Esophagus squamous epithelium (tissue), 5 donors: ENCODE data around the gene PIMREG. TPM values are rescaled to one million over a fixed set of nuclear protein-coding genes. Genes with fewer than 3 reads are reported as not detected.

ENCODE experiments used
- DNase-seq: peaks from one replicate; lab custom pipeline; 2025; lab: John Stamatoyannopoulos, UW
- H3K27ac ChIP-seq, 4 donors: fragments of 200-600 bp; sonication (generic); one replicate each; pipeline ENCODE4 v1.5.1; 2016 to 2019; ENCODE audit warnings: mild to moderate bottlenecking in 1 of 4
- H3K27me3 ChIP-seq, 4 donors: fragments of 200-600 bp; sonication (generic); 1 replicate in 3 of 4; 2 replicates in 1 of 4; pipeline versions ENCODE4 v1.5.1 to v1.6.0; 2017 to 2021; ENCODE audit warnings: antibody characterized with exemption in 1 of 4
- H3K36me3 ChIP-seq, 3 donors: fragments of 200-600 bp; sonication (generic); one replicate each; pipeline ENCODE4 v1.5.1; 2016 to 2019
- H3K4me1 ChIP-seq, 3 donors: fragments of 200-600 bp; sonication (generic); one replicate each; pipeline ENCODE4 v1.5.1; 2017 to 2019
- H3K4me3 ChIP-seq, 4 donors: fragments of 200-600 bp; sonication (generic); 1 replicate in 3 of 4; 2 replicates in 1 of 4; pipeline ENCODE4 v1.5.1; 2016 to 2019; ENCODE audit warnings: mild to moderate bottlenecking in 2 of 4, moderate library complexity in 1 of 4
- H3K9me3 ChIP-seq, 3 donors: fragments of 200-600 bp; sonication (generic); one replicate each; pipeline ENCODE4 v1.5.1; 2016 to 2019
- CTCF ChIP-seq, 6 experiments: fragments of 450-650 bp in 4 of 6; fragments of 200-600 bp in 2 of 6; sonication (generic) in 2 of 6; IDR thresholded peaks; one replicate each; pipeline ENCODE4 v1.5.1; 2016 to 2019; ENCODE audit warnings: antibody characterized with exemption in 6 of 6, mild to moderate bottlenecking in 4 of 6, moderate library complexity in 4 of 6
- POLR2A ChIP-seq, 4 donors: fragments of 450-650 bp; IDR thresholded peaks; one replicate each; pipeline ENCODE4 v1.6.1; 2017; ENCODE audit warnings: antibody characterized with exemption in 4 of 4, mild to moderate bottlenecking in 4 of 4, moderate library complexity in 3 of 4
- WGBS, 2 donors: methylation state at CpG; one replicate each; pipeline ENCODE4 v1.1.5; 2018; 5-methylcytosine and 5-hydroxymethylcytosine counted together
- intact Hi-C: fragments of 100-400 bp; cut with DNase I; formaldehyde crosslinking; loops from one replicate; pipeline ENCODE4 v1.15.0; 2022
- total RNA-seq, 4 donors: library from RNA; depleted of rRNA; stranded (reverse); fragments of >200 nt; gene quantifications; one replicate each; pipeline ENCODE4 v1.1.0, GENCODE V29; 2016
- donor health status: DM: yes; HTN: yes; CAD: no.

The PIMREG gene
- total RNA-seq, 4 donors from 2014 or later: 3.6 to 7.2 (median 5.2) TPM

- no peak overlapping the region for H3K4me3 ChIP-seq
- peaks cover 0 to 49% (median 4%) of the 10 kb centered on the region in 4 donors for H3K27me3 ChIP-seq
- H3K9me3 ChIP-seq: no peaks in the 10 kb centered on the region
- H3K4me1 ChIP-seq: no peaks in the 10 kb centered on the region
- no peaks in the 10 kb centered on the region for H3K36me3 ChIP-seq
- TF ChIP-seq POLR2A (IDR thresholded peaks at IDR 0.05): no peak
- TF ChIP-seq CTCF (IDR thresholded peaks at IDR 0.05): no peak
- no peak overlapping the region for H3K27ac ChIP-seq
- DNase-seq: no peak
- 46 to 56% methylated on average over 3 to 4 of the region's 4 CpGs for WGBS, 2 donors
- intact Hi-C loops: no loop called here
These were observed 6.8 kb upstream of the PIMREG start for GRCh38 chr17:6437466-6437865.

DNA sequence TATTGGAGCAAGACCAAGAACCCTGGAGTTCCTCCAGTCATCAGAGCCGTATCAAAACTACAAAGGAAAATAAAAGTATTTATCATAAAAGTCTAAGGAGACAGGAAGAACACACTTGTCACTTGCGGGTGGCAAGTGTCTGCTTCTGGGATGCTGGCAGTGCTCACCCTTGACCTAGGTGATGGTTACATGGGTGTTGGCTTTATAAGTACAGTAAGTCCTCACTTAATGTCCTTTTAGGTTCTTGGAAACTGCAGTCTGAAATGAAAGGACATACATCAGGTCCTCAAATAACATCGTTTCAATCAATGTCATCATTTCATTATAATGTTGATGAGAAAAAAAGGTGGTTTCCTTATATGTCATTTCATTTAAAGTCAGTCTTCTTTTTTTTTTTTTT lies 6.3 kb upstream of the PIMREG start:
- DNase-seq: no peak
- Histone ChIP-seq H3K27me3 (peaks cover 0 to 49% (median 4%) of the 10 kb centered on the region in 4 donors), H3K27ac (no peak overlapping the region), H3K4me3 (no peak overlapping the region), H3K36me3 (no peaks in the 10 kb centered on the region), H3K4me1 (no peaks in the 10 kb centered on the region), H3K9me3 (no peaks in the 10 kb centered on the region)
- TF ChIP-seq POLR2A (IDR thresholded peaks at IDR 0.05) (no peak), CTCF (IDR thresholded peaks at IDR 0.05) (no peak)
- 37 to 43% methylated on average over 3 of the region's 3 CpGs for WGBS, 2 donors
- intact Hi-C loops: no loop called here

DNA sequence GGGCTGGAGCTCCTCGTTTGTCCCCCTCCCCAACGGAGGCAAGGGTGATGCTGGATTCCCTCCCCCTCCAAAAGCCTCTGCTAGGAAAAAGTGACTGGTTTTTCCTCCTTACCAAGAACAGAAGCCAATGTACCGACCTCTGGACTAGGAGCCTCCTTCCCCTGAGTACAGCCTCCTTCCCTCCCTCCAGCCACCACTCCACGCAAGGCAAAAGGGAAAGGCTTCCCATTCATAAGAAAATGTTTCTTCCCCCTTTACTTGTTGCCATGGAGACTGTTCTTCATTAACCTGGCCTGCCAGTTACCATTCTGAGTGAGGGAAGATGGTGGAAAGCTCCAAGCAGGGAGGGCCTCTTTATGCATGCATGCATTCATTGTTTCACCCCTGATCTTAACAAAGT lies 4.3 kb upstream of the PIMREG start:
- no peak overlapping the region for H3K27ac ChIP-seq
- TF ChIP-seq CTCF (IDR thresholded peaks at IDR 0.05) (no peak), POLR2A (IDR thresholded peaks at IDR 0.05) (no peak)
- peaks cover 7 to 19% (median 13%) of the 10 kb centered on the region in 3 donors for H3K4me1 ChIP-seq
- H3K36me3 ChIP-seq: no peaks in the 10 kb centered on the region
- peaks cover 0 to 49% (median 4%) of the 10 kb centered on the region in 4 donors for H3K27me3 ChIP-seq
- H3K4me3 ChIP-seq: no peak overlapping the region
- no peaks in the 10 kb centered on the region for H3K9me3 ChIP-seq
- 32 to 65% methylated on average over 2 to 4 of the region's 4 CpGs for WGBS, 2 donors
- no peak for DNase-seq
- intact Hi-C loops: no loop called here

DNA sequence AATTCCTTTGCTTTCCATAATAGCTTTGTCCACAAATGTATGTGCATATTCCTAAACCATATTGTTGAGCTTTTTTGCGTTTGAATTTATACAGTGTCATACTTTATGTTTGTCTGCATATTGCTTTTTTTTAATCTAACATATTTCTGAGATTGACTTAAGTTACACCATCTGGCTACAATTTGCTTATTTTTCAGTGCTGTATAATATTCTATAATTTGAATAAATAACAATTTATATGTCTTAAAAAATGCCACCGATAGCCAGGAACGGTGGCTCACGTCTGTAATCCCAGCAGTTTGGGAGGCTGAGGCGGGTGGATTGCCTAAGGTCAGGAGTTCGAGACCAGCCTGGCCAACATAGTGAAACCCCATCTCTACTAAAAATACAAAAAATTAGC lies 1.5 kb upstream of the PIMREG start:
- Histone ChIP-seq H3K36me3 (peaks cover 0 to 6% (median 0%) of the 10 kb centered on the region in 3 donors), H3K4me3 (no peak overlapping the region), H3K27me3 (peaks cover 0 to 27% (median 2%) of the 10 kb centered on the region in 4 donors), H3K9me3 (no peaks in the 10 kb centered on the region), H3K27ac (no peak overlapping the region), H3K4me1 (peaks cover 7 to 20% (median 14%) of the 10 kb centered on the region in 3 donors)
- DNase-seq: no peak
- intact Hi-C loops: no loop called here
- TF ChIP-seq CTCF (IDR thresholded peaks at IDR 0.05) (no peak), POLR2A (IDR thresholded peaks at IDR 0.05) (no peak)
- WGBS, 2 donors: 63 to 73% methylated on average over 6 of the region's 6 CpGs

GRCh38 chr17:6444571-6445335 lies 498 bp downstream of the PIMREG start:
- Histone ChIP-seq H3K36me3 (peaks cover 0 to 24% (median 0%) of the 10 kb centered on the region in 3 donors), H3K27ac (no peak overlapping the region), H3K27me3 (peaks cover 0 to 10% (median 1%) of the 10 kb centered on the region in 4 donors), H3K9me3 (no peaks in the 10 kb centered on the region), H3K4me1 (peaks cover 7 to 20% (median 14%) of the 10 kb centered on the region in 3 donors), H3K4me3 (peak overlapping the region; percentile 46 to 66 (median 58))
- WGBS, 2 donors: 32 to 37% methylated on average over 7 to 34 of the region's 36 CpGs
- intact Hi-C loops: no loop called here
- DNase-seq: no peak
- TF ChIP-seq POLR2A (IDR thresholded peaks at IDR 0.05) (no peak), CTCF (IDR thresholded peaks at IDR 0.05) (no peak)
